NT2/D1 (cell line): ENCODE results near the gene FGD5.

Experiments
- SUZ12 ChIP-seq: IDR thresholded peaks from 2 replicates; pipeline ENCODE4 v1.6.1; 2011; ENCODE audit not compliant: insufficient read length, insufficient read depth; ENCODE audit errors: extremely low read depth
- ZNF274 ChIP-seq: IDR thresholded peaks from 2 replicates; pipeline ENCODE4 v1.6.1; 2011; ENCODE audit warnings: mild to moderate bottlenecking, low read depth, low read length

- TF ChIP-seq ZNF274, result no peak
- no peak for TF ChIP-seq SUZ12
These were observed 15.4 kb downstream of the FGD5 start for GRCh38 chr3:14834121-14834520.
